OCI-LY1 (cell line): ENCODE data around the gene CDH23.

Experiments used
- EZH2 ChIP-seq: fragments of 200-600 bp; sonication (generic), shearing (Covaris generic); IDR thresholded peaks from 2 replicates; pipeline ENCODE4 v1.8.0; 2017; ENCODE audit warnings: borderline replicate concordance, mixed run types, mild to moderate bottlenecking, antibody characterized with exemption, low read length, moderate library complexity, mixed read lengths
- TF ChIP-seq, protein P1 (sequence below): fragments of 200-600 bp; sonication (generic), shearing (Covaris generic); IDR thresholded peaks from 2 replicates; pipeline ENCODE4 v1.5.1; 2017; ENCODE audit warnings: mild to moderate bottlenecking, antibody characterized with exemption, low read length, moderate library complexity, mixed read lengths

DNA sequence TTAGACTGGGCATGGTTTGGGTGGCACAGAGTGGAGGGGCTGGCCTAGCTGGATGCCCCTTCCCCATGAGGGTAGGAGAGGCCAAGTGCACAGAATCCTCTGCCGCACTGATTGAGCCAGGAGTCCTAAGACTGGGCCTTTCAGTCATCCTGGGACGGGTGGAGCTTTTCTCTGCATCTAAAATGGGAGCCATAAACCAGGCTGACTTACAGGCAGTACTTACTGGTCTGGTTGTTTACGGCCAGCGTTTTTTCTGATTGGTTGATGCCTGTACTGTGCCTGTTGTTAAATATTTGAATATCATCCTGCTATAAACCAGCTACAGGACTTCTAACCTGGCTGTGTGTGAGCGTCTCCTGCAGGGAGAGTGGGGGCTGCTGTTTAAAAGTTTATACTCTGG lies 107.8 kb downstream of the CDH23 start:
- TF ChIP-seq, protein P1, sequence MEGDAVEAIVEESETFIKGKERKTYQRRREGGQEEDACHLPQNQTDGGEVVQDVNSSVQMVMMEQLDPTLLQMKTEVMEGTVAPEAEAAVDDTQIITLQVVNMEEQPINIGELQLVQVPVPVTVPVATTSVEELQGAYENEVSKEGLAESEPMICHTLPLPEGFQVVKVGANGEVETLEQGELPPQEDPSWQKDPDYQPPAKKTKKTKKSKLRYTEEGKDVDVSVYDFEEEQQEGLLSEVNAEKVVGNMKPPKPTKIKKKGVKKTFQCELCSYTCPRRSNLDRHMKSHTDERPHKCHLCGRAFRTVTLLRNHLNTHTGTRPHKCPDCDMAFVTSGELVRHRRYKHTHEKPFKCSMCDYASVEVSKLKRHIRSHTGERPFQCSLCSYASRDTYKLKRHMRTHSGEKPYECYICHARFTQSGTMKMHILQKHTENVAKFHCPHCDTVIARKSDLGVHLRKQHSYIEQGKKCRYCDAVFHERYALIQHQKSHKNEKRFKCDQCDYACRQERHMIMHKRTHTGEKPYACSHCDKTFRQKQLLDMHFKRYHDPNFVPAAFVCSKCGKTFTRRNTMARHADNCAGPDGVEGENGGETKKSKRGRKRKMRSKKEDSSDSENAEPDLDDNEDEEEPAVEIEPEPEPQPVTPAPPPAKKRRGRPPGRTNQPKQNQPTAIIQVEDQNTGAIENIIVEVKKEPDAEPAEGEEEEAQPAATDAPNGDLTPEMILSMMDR: no peak
- no peak for TF ChIP-seq EZH2
